Upper lobe of right lung (tissue), 1 donor: ENCODE measurements around the gene TENM4. TPM values are rescaled to one million over a fixed set of nuclear protein-coding genes. Genes with fewer than 3 reads are reported as not detected.

Experiments used
- ATAC-seq: fragments of 200-7000 bp; cut with Tn5 transposase; one replicate; pipeline ENCODE4 v1.9.1; 2020; ENCODE audit warnings: mild to moderate bottlenecking, moderate library complexity
- DNase-seq: peaks from one replicate; pipeline ENCODE4 v3.0.0-alpha.2; 2020
- H3K27ac ChIP-seq: fragments of 200-600 bp; one replicate; pipeline ENCODE4 v1.8.0; 2022
- H3K27me3 ChIP-seq: fragments of 200-600 bp; one replicate; pipeline ENCODE4 v1.8.0; 2022; ENCODE audit warnings: mild to moderate bottlenecking
- H3K36me3 ChIP-seq: fragments of 200-600 bp; one replicate; pipeline ENCODE4 v1.8.0; 2022
- H3K4me1 ChIP-seq: fragments of 200-600 bp; one replicate; pipeline ENCODE4 v1.8.0; 2022
- H3K4me3 ChIP-seq: fragments of 200-600 bp; one replicate; pipeline ENCODE4 v1.8.0; 2022; ENCODE audit warnings: mild to moderate bottlenecking
- H3K9me3 ChIP-seq: fragments of 200-600 bp; one replicate; pipeline ENCODE4 v1.8.0; 2022
- intact Hi-C: fragments of 100-400 bp; cut with DNase I; formaldehyde crosslinking; loops from one replicate; pipeline ENCODE4 v1.11.0; 2022
- total RNA-seq: library from RNA; stranded (reverse); fragmentation: NEBNext Ultra II Directional; extraction: Animal tissue kit (Norgen Biotek cat#: 25700); gene quantifications from one replicate; pipeline ENCODE4 v1.2.1, GENCODE V29; 2021
- TF ChIP-seq, protein P1 (sequence below): fragments of 200-600 bp; IDR thresholded peaks from one replicate; pipeline ENCODE4 v1.8.0; 2022; ENCODE audit warnings: antibody characterized with exemption
- donor health status: DM: no; HTN: yes; CAD: no; lungs with severe emphysema.

TENM4 gene
- total RNA-seq, 1 donor from 2014 or later: 4.3 TPM

DNA sequence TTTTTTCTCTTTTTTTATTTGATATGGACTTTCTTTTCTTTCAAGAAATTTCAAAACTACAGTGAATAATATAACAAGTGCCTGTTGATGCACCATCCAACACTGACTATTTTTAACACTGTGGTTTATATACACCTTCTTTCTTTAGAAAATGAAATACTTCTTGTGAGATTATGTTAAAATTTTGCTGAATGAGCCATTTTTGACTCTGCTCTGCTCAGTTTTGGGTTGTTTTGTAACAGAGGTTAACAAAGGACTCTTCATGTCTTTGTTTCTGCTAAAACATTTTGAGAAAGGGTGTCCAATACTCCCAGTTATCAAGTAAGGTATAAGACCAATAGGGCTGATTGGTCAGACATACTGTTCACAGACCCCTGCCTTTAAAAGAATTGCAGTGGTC is 44.0 kb upstream of the TENM4 start:
- H3K36me3 ChIP-seq: no peaks in the 10 kb centered on the region
- H3K27me3 ChIP-seq: no peaks in the 10 kb centered on the region
- H3K9me3 ChIP-seq: no peaks in the 10 kb centered on the region
- H3K4me1 ChIP-seq: no peaks in the 10 kb centered on the region
- TF ChIP-seq, protein P1, sequence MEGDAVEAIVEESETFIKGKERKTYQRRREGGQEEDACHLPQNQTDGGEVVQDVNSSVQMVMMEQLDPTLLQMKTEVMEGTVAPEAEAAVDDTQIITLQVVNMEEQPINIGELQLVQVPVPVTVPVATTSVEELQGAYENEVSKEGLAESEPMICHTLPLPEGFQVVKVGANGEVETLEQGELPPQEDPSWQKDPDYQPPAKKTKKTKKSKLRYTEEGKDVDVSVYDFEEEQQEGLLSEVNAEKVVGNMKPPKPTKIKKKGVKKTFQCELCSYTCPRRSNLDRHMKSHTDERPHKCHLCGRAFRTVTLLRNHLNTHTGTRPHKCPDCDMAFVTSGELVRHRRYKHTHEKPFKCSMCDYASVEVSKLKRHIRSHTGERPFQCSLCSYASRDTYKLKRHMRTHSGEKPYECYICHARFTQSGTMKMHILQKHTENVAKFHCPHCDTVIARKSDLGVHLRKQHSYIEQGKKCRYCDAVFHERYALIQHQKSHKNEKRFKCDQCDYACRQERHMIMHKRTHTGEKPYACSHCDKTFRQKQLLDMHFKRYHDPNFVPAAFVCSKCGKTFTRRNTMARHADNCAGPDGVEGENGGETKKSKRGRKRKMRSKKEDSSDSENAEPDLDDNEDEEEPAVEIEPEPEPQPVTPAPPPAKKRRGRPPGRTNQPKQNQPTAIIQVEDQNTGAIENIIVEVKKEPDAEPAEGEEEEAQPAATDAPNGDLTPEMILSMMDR: no peak
- ATAC-seq (no peak), DNase-seq (no peak)
- no peak overlapping the region for H3K4me3 ChIP-seq
- intact Hi-C loops: no loop called here
- H3K27ac ChIP-seq: no peak overlapping the region

DNA sequence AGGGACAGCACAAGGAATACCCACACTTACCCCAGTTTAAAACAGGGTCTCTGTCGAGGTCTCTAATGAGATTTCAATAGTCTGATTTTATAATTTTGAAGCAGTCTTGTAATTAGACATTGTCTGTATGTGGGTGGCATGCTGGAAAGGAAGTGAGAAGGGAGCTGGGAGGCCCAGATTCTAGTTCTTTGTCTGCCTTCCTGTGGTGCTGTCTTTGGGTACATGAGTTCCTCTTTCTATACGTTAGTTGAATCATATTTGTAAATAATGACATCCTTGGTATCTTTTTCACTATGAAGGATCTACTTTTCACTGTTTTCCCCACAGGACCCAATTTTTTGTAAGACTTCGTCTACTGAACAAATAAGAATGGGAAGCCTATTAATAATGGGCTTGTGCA is 42.0 kb upstream of the TENM4 start:
- TF ChIP-seq, protein P1: no peak
- Histone ChIP-seq H3K4me1 (no peaks in the 10 kb centered on the region), H3K27me3 (no peaks in the 10 kb centered on the region), H3K27ac (no peak overlapping the region), H3K4me3 (no peak overlapping the region), H3K36me3 (no peaks in the 10 kb centered on the region), H3K9me3 (no peaks in the 10 kb centered on the region)
- peak; percentile 77 for ATAC-seq
- intact Hi-C loops: no loop called here
- no peak for DNase-seq

DNA sequence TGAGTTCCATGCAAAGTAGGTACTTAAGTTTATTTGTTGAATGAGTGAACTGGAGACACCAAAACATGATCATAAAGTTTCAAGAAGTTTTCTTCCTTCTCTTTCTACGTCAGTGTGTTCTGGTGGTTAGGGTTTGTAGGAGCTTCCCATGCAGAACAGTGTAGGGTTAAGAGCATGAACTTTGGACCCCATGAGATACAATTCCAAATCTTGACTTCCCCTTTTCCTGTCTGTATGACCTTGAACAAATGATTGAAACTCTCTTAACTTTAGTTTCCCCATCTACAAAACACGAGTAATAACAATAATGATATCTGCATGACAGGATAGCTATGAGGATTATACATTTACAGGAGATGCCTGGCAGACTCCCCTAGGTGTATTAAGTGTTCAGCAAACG is 41.0 kb upstream of the TENM4 start:
- Histone ChIP-seq H3K36me3 (no peaks in the 10 kb centered on the region), H3K27ac (no peak overlapping the region), H3K4me3 (no peak overlapping the region), H3K9me3 (no peaks in the 10 kb centered on the region), H3K4me1 (no peaks in the 10 kb centered on the region), H3K27me3 (no peaks in the 10 kb centered on the region)
- intact Hi-C loops: no loop called here
- TF ChIP-seq, protein P1: no peak
- DNase-seq (no peak), ATAC-seq (peak; percentile 58)

DNA sequence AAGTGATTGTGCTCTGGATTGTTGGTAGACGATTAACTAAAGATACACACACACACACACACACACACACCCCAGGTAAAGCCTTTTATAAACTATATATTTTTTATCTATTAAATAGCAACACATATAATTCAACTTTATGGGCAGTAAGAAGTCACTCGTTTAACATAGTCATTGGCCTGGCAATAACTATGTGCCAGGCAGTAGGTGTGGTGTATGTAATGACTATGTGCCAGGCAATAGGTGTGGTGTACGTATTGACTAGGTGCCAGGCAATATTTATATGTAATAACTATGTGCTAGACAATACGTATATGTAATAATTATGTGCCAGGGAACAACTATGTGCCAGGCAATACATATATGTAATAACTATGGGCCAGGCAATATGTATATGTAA is 40.0 kb upstream of the TENM4 start:
- ATAC-seq (no peak), DNase-seq (no peak)
- H3K36me3 ChIP-seq: no peaks in the 10 kb centered on the region
- intact Hi-C loops: no loop called here
- no peak overlapping the region for H3K27ac ChIP-seq
- H3K4me1 ChIP-seq: no peaks in the 10 kb centered on the region
- TF ChIP-seq, protein P1: no peak
- H3K9me3 ChIP-seq: no peaks in the 10 kb centered on the region
- H3K4me3 ChIP-seq: no peak overlapping the region
- no peaks in the 10 kb centered on the region for H3K27me3 ChIP-seq

DNA sequence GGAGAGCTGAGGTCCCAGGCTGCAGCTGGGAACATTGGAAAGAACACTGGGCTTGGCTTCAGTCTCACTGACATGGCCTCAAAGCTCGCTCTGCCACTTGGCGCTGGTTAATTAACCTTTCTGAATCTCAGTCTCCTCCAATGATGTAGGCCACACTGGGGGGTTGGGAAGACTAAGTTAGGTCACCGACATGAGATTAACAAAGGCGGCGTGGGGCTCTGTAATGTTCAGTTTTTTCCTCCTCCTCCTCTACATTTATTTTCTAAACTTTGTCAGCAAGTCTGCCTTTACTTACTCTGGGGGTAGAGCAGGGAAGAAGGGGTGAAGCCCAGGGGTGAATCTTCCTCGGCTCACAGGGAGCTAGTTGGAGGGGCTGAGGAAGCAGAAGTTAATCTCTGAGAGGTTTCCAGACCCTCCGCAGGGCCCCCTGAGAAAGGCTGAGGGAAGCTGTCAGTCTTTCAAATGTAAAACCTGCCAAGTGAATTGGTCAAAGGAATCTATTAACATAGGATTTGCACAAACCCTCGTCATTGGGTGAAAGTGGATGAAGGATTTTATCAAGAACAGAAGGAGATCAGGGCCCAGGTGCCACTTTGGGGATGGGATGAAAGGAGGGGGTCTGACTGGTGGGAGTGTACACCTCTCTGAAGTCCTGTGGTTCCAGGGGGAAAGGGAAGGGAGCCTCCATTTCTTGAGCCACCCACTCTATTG is 32.1 kb upstream of the TENM4 start:
- ATAC-seq (no peak), DNase-seq (no peak)
- Histone ChIP-seq H3K27me3 (peaks cover 5% of the 10 kb centered on the region), H3K36me3 (no peaks in the 10 kb centered on the region), H3K9me3 (no peaks in the 10 kb centered on the region), H3K4me1 (no peaks in the 10 kb centered on the region), H3K4me3 (no peak overlapping the region), H3K27ac (no peak overlapping the region)
- TF ChIP-seq, protein P1: no peak
- intact Hi-C loops: no loop called here
